Ishikawa (cell line): ENCODE measurements around the gene SLC29A2.

Source experiments
- CEBPB ChIP-seq: IDR thresholded peaks from 2 replicates; pipeline ENCODE4 v1.6.1; 2012
- CREB1 ChIP-seq: IDR thresholded peaks from 2 replicates; pipeline ENCODE4 v1.6.1; 2012; ENCODE audit warnings: low read depth
- EGR1 ChIP-seq: IDR thresholded peaks from 2 replicates; pipeline ENCODE4 v1.6.1; 2012
- EP300 ChIP-seq: IDR thresholded peaks from 2 replicates; pipeline ENCODE4 v1.6.1; 2012; ENCODE audit warnings: borderline replicate concordance
- FOXM1 ChIP-seq: IDR thresholded peaks from 2 replicates; pipeline ENCODE4 v1.6.1; 2012; ENCODE audit warnings: low read depth, borderline replicate concordance
- NFIC ChIP-seq: IDR thresholded peaks from 2 replicates; pipeline ENCODE4 v1.6.1; 2012
- RAD21 ChIP-seq: IDR thresholded peaks from 2 replicates; pipeline ENCODE4 v1.6.1; 2012; ENCODE audit warnings: low read depth
- REST ChIP-seq: IDR thresholded peaks from 2 replicates; pipeline ENCODE4 v1.6.1; 2012; ENCODE audit warnings: low read depth, mild to moderate bottlenecking
- TAF1 ChIP-seq: IDR thresholded peaks from 2 replicates; pipeline ENCODE4 v1.6.1; 2012; ENCODE audit warnings: low read depth, mild to moderate bottlenecking
- TCF12 ChIP-seq: IDR thresholded peaks from 2 replicates; pipeline ENCODE4 v1.6.1; 2012; ENCODE audit warnings: low read depth
- TEAD4 ChIP-seq: IDR thresholded peaks from 2 replicates; pipeline ENCODE4 v1.6.1; 2012
- YY1 ChIP-seq: IDR thresholded peaks from 2 replicates; pipeline ENCODE4 v1.6.1; 2012; ENCODE audit warnings: low read depth
- ZBTB7A ChIP-seq: IDR thresholded peaks from 2 replicates; pipeline ENCODE4 v1.6.1; 2012; ENCODE audit warnings: low read depth
- TF ChIP-seq, protein P1 (sequence below): IDR thresholded peaks from 2 replicates; pipeline ENCODE4 v1.6.1; 2012
- TF ChIP-seq, protein P2 (sequence below): IDR thresholded peaks from 2 replicates; pipeline ENCODE4 v1.6.1; 2012

SLC29A2 gene, protein sequence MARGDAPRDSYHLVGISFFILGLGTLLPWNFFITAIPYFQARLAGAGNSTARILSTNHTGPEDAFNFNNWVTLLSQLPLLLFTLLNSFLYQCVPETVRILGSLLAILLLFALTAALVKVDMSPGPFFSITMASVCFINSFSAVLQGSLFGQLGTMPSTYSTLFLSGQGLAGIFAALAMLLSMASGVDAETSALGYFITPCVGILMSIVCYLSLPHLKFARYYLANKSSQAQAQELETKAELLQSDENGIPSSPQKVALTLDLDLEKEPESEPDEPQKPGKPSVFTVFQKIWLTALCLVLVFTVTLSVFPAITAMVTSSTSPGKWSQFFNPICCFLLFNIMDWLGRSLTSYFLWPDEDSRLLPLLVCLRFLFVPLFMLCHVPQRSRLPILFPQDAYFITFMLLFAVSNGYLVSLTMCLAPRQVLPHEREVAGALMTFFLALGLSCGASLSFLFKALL

GRCh38 chr11:66371627-66372415 is at the start of gene SLC29A2:
Gene SLC29A2 (minus strand): TSS chr11:66371760. CDS start chr11:66371591, 169 bp downstream.
- TF ChIP-seq TCF12 (peak; percentile 7), TEAD4 (no peak; the same call in 1 of the 2 replicates), EGR1 (peak; percentile 71), EP300 (peak; percentile 34; the same call in 1 of the 2 replicates), ZBTB7A (peak; percentile 95), CEBPB (no peak), TAF1 (peak; percentile 50; the same call in 1 of the 2 replicates), CREB1 (peak; percentile 25; the same call in 1 of the 2 replicates)

GRCh38 chr11:66420671-66421476 is 49.3 kb upstream of the SLC29A2 start, which contains the start of gene NPAS4:
Gene NPAS4 (plus strand): TSS chr11:66421035. CDS start chr11:66421180, 145 bp downstream.
- no peak for TF ChIP-seq TAF1

- TF ChIP-seq EGR1 (no peak), FOXM1 (no peak), RAD21 (no peak), NFIC (no peak), TCF12 (no peak), ZBTB7A (no peak), EP300 (no peak), REST (no peak), TAF1 (no peak), CREB1 (no peak), TEAD4 (no peak), CEBPB (no peak), YY1 (no peak)
- TF ChIP-seq, protein P1, sequence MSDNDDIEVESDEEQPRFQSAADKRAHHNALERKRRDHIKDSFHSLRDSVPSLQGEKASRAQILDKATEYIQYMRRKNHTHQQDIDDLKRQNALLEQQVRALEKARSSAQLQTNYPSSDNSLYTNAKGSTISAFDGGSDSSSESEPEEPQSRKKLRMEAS, result no peak
- TF ChIP-seq, protein P2, sequence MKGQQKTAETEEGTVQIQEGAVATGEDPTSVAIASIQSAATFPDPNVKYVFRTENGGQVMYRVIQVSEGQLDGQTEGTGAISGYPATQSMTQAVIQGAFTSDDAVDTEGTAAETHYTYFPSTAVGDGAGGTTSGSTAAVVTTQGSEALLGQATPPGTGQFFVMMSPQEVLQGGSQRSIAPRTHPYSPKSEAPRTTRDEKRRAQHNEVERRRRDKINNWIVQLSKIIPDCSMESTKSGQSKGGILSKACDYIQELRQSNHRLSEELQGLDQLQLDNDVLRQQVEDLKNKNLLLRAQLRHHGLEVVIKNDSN, result no peak
Measured at GRCh38 chr11:66419825-66420224, 48.3 kb upstream of the SLC29A2 start.

DNA sequence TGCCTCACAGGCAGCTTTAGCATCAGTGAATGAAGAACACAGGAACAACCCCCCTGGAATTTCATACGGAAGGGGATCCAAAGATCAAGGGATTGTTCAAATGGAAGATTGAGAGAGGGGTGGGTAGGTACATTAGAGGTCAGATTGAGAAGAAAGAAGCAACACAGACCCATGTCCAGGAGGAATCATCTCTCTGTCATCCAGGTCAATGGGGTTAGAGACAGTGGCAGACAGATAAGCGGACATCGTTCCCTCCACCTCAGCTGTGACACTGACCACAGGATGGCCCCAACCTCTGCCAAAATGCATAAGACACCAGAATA is 47.4 kb upstream of the SLC29A2 start:
- TF ChIP-seq, protein P2, result no peak
- no peak for TF ChIP-seq EP300
- TF ChIP-seq TEAD4, result no peak
- TF ChIP-seq EGR1, result no peak
- TF ChIP-seq, protein P1, result no peak
- TF ChIP-seq CEBPB, result no peak
- TF ChIP-seq NFIC, result no peak
- no peak for TF ChIP-seq RAD21
- TF ChIP-seq REST, result no peak
- TF ChIP-seq ZBTB7A, result no peak
- no peak for TF ChIP-seq YY1
- TF ChIP-seq CREB1, result no peak
- TF ChIP-seq TAF1, result no peak
- TF ChIP-seq TCF12, result no peak
- TF ChIP-seq FOXM1, result no peak
